IMR-90 (cell line): ENCODE data around the gene WBP1L. TPM values are rescaled to one million over a fixed set of nuclear protein-coding genes. Genes with fewer than 3 reads are reported as not detected.

Experiments used
- ATAC-seq: fragments of 200-7000 bp; cut with Tn5 transposase; 2 replicates; pipeline ENCODE4 v1.9.1; 2020; ENCODE audit warnings: low read depth, mild to moderate bottlenecking, moderate library complexity
- BruUV-seq: library from RNA; stranded (reverse); fragments of 400-500 nt; replicated peaks from 2 replicates; lab custom pipeline; 2021; lab: Mats Ljungman, UMichigan
- CTCF ChIA-PET: fragments of 300-600 bp; formaldehyde crosslinking; extraction: SDS; loops from one replicate; lab custom pipeline; 2021; ENCODE audit warnings: antibody characterized with exemption; lab: Yijun Ruan, JAX
- POLR2A ChIA-PET: fragments of 300-600 bp; sonication (Branson Sonifier 250); formaldehyde crosslinking; loops from one replicate; lab custom pipeline; 2022; ENCODE audit warnings: antibody characterized with exemption; ENCODE audit not compliant: unreplicated experiment; lab: Charles Lee
- DNase-seq: peaks from one replicate; pipeline ENCODE4 v3.0.0; 2013
- H2AFZ ChIP-seq: replicated peaks from 2 replicates; pipeline ENCODE3; 2013; ENCODE audit warnings: low read length, mild to moderate bottlenecking; ENCODE audit not compliant: poor library complexity
- H2AK5ac ChIP-seq: 2 replicates; pipeline ENCODE4 v1.6.1; 2013; ENCODE audit warnings: low read depth, low read length, inconsistent platforms
- H2AK9ac ChIP-seq: replicated peaks from 2 replicates; pipeline ENCODE3; 2013; ENCODE audit warnings: mild to moderate bottlenecking, low read depth, low read length, moderate library complexity; ENCODE audit not compliant: poor library complexity
- H2BK120ac ChIP-seq: 2 replicates; pipeline ENCODE4 v1.6.1; 2013; ENCODE audit warnings: low read depth, low read length, inconsistent platforms
- H2BK15ac ChIP-seq: 3 replicates; pipeline ENCODE4 v1.6.1; 2013; ENCODE audit warnings: low read depth, low read length, inconsistent platforms
- H2BK20ac ChIP-seq: 2 replicates; pipeline ENCODE4 v1.6.1; 2013; ENCODE audit warnings: low read depth, mild to moderate bottlenecking, inconsistent platforms, low read length, moderate library complexity
- H2BK5ac ChIP-seq: 2 replicates; pipeline ENCODE4 v1.6.1; 2013; ENCODE audit warnings: mild to moderate bottlenecking, low read depth, low read length, inconsistent platforms; ENCODE audit not compliant: poor library complexity, severe bottlenecking
- H3K14ac ChIP-seq: replicated peaks from 2 replicates; pipeline ENCODE4 v1.6.1; 2013; ENCODE audit warnings: low read depth, low read length, inconsistent platforms
- H3K18ac ChIP-seq: 2 replicates; pipeline ENCODE4 v1.6.1; 2013; ENCODE audit warnings: low read depth, low read length, control low read depth
- H3K23ac ChIP-seq: 2 replicates; pipeline ENCODE4 v1.6.1; 2013; ENCODE audit warnings: low read depth, low read length, inconsistent platforms
- H3K27ac ChIP-seq: 2 replicates; pipeline ENCODE4 v1.5.1; 2013; ENCODE audit warnings: mild to moderate bottlenecking, control low read depth, low read length; ENCODE audit not compliant: insufficient read depth
- H3K27me3 ChIP-seq: 2 replicates; pipeline ENCODE4 v1.6.1; 2013; ENCODE audit warnings: low read length; ENCODE audit not compliant: control insufficient read depth, insufficient read depth
- H3K36me3 ChIP-seq: 2 replicates; pipeline ENCODE4 v1.6.1; 2013; ENCODE audit warnings: low read length, mixed read lengths; ENCODE audit not compliant: control insufficient read depth, insufficient read depth
- H3K4ac ChIP-seq: 2 replicates; pipeline ENCODE4 v1.6.1; 2013; ENCODE audit warnings: low read depth, low read length, inconsistent platforms
- H3K4me1 ChIP-seq: 2 replicates; pipeline ENCODE4 v1.6.1; 2013; ENCODE audit warnings: low read length, mixed read lengths; ENCODE audit not compliant: control insufficient read depth, insufficient read depth
- H3K4me2 ChIP-seq: 2 replicates; pipeline ENCODE4 v1.6.1; 2013; ENCODE audit warnings: low read depth, mild to moderate bottlenecking, control low read depth, low read length, moderate library complexity
- H3K4me3 ChIP-seq: 2 replicates; pipeline ENCODE4 v1.5.1; 2013; ENCODE audit warnings: low read depth, mild to moderate bottlenecking, control low read depth, low read length, moderate library complexity; ENCODE audit not compliant: insufficient read depth
- H3K56ac ChIP-seq: 2 replicates; pipeline ENCODE4 v1.6.1; 2013; ENCODE audit warnings: low read length, inconsistent platforms; ENCODE audit not compliant: insufficient read depth; ENCODE audit errors: extremely low read depth
- H3K79me1 ChIP-seq, 2 experiments: 2 replicates each; pipeline ENCODE4 v1.6.1; 2013; ENCODE audit warnings: low read length in 2 of 2, inconsistent platforms in 1 of 2, low read depth in 1 of 2
- H3K9ac ChIP-seq: 2 replicates; pipeline ENCODE4 v1.6.1; 2013; ENCODE audit warnings: low read depth, low read length, control low read depth
- H3K9me1 ChIP-seq: 2 replicates; pipeline ENCODE4 v1.6.1; 2013; ENCODE audit warnings: low read length, inconsistent platforms; ENCODE audit not compliant: insufficient read depth
- H3K9me3 ChIP-seq: 2 replicates; pipeline ENCODE4 v1.6.1; 2013; ENCODE audit warnings: low read length; ENCODE audit not compliant: control insufficient read depth, insufficient read depth
- H4K20me1 ChIP-seq: 2 replicates; pipeline ENCODE4 v1.6.1; 2013; ENCODE audit warnings: low read length, inconsistent platforms; ENCODE audit not compliant: insufficient read depth
- H4K5ac ChIP-seq: 2 replicates; pipeline ENCODE4 v1.6.1; 2013; ENCODE audit warnings: mild to moderate bottlenecking, low read depth, low read length, control low read depth
- H4K8ac ChIP-seq, 2 experiments: 2 replicates each; pipeline ENCODE4 v1.6.1; 2013; ENCODE audit warnings: low read depth in 2 of 2, low read length in 2 of 2, control low read depth in 1 of 2, inconsistent platforms in 1 of 2
- H4K91ac ChIP-seq: 2 replicates; pipeline ENCODE4 v1.6.1; 2013; ENCODE audit warnings: low read depth, low read length, inconsistent platforms; ENCODE audit not compliant: insufficient read depth
- CEBPB ChIP-seq: IDR thresholded peaks from 2 replicates; pipeline ENCODE4 v1.6.1; 2012; ENCODE audit warnings: low read depth, low read length, improper control_type of control experiment
- FOS ChIP-seq: fragments of 150-350 bp; IDR thresholded peaks from 2 replicates; pipeline ENCODE4 v1.6.1; 2016; ENCODE audit warnings: low read depth, low read length
- MAZ ChIP-seq: IDR thresholded peaks from 2 replicates; pipeline ENCODE4 v1.6.1; 2012; ENCODE audit warnings: low read depth, mild to moderate bottlenecking, low read length, improper control_type of control experiment, moderate library complexity, borderline replicate concordance
- MXI1 ChIP-seq: IDR thresholded peaks from 2 replicates; pipeline ENCODE4 v1.6.1; 2012; ENCODE audit warnings: low read depth, mild to moderate bottlenecking, low read length, moderate library complexity, borderline replicate concordance
- NFE2L2 ChIP-seq: fragments of 150-350 bp; IDR thresholded peaks from 2 replicates; pipeline ENCODE4 v1.6.1; 2016; ENCODE audit warnings: low read depth, mild to moderate bottlenecking, low read length
- RAD21 ChIP-seq: IDR thresholded peaks from 2 replicates; pipeline ENCODE4 v1.6.1; 2012; ENCODE audit warnings: low read length, improper control_type of control experiment
- RFX5 ChIP-seq: IDR thresholded peaks from 2 replicates; pipeline ENCODE4 v1.8.0; 2012; ENCODE audit warnings: low read depth, mild to moderate bottlenecking, low read length, moderate library complexity
- USF2 ChIP-seq: fragments of 150-350 bp; IDR thresholded peaks from 2 replicates; pipeline ENCODE4 v1.6.1; 2017; ENCODE audit warnings: mild to moderate bottlenecking, antibody characterized with exemption, low read length, low read depth
- WGBS, 2 experiments: methylation state at CpG; one replicate each; pipeline versions ENCODE4 v1.1.5 to v1.1.7; 2013; ENCODE audit warnings: missing lambda C conversion rate in 2 of 2; ENCODE audit not compliant: insufficient read length in 1 of 2; ENCODE audit errors: extremely low coverage in 2 of 2; 5-methylcytosine and 5-hydroxymethylcytosine counted together
- dilution Hi-C: fragments of 300-500 bp; cut with HindIII; formaldehyde crosslinking; loops from one replicate; pipeline ENCODE4 v1.14.3; 2018; ENCODE audit warnings: low sequenced_read_pairs; ENCODE audit not compliant: unreplicated experiment
- in situ Hi-C: fragments of 300-500 bp; cut with MboI; formaldehyde crosslinking; loops from 3 replicates; pipeline ENCODE4 v1.14.3; 2019; ENCODE audit warnings: low sequenced_read_pairs, inconsistent platforms, mixed read lengths
- intact Hi-C: fragments of 100-400 bp; cut with micrococcal nuclease; formaldehyde crosslinking; loops from 2 replicates; pipeline ENCODE4 v1.10.0; 2022
- polyA plus RNA-seq, 3 experiments: library from polyadenylated mRNA; depleted of rRNA; stranded (reverse); fragments of >200 nt; gene quantifications; 2 replicates each; pipeline ENCODE4 v1.2.3, GENCODE V29; 2012; ENCODE audit warnings: low replicate concordance in 1 of 3
- total RNA-seq: library from RNA; depleted of rRNA; stranded (reverse); fragments of >200 nt; gene quantifications from 2 replicates; pipeline ENCODE4 v1.2.3, GENCODE V29; 2012

The WBP1L gene
- total and polyA plus RNA-seq, 2 of the 4 experiments (the other 2 are of a cell fraction), result 20.7 to 31.0 TPM

GRCh38 chr10:102856758-102857424 lies 113.1 kb downstream of the WBP1L start:
- CTCF ChIA-PET, result no interaction called here

More at GRCh38 chr10:102856758-102857424, 113.1 kb downstream of the WBP1L start:
- POLR2A ChIA-PET, result no interaction called here
- H2AFZ ChIP-seq, result no peak overlapping the region
- WGBS, 2 experiments, result no CpG with 5 or more reads among the region's 3 CpGs
- H4K8ac ChIP-seq, result no peak overlapping the region; a peak in 1 of 4 replicates
- H2AK9ac ChIP-seq, result no peak overlapping the region
- dilution Hi-C loops (no loop called here), in situ Hi-C loops (no loop called here), intact Hi-C loops (no loop called here)
- H3K9me3 ChIP-seq, result no peaks in the 10 kb centered on the region
- peaks cover 11 to 29% of the 10 kb centered on the region in 2 experiments; a peak in 3 of 4 replicates for H3K79me1 ChIP-seq
- H4K20me1 ChIP-seq, result no peaks in the 10 kb centered on the region; the same call in none of the 2 replicates
- no peak overlapping the region for H3K56ac ChIP-seq
- H3K4me3 ChIP-seq, result no peak overlapping the region
- peak overlapping the region; percentile 9; the same call in 1 of the 2 replicates for H3K14ac ChIP-seq
- no peak overlapping the region for H3K18ac ChIP-seq
- no peak overlapping the region for H4K91ac ChIP-seq
- H3K4me2 ChIP-seq, result no peak overlapping the region
- DNase-seq, result no peak
- H2AK5ac ChIP-seq, result no peak overlapping the region
- no peak overlapping the region for H3K23ac ChIP-seq
- no peak overlapping the region for H2BK5ac ChIP-seq
- no peaks in the 10 kb centered on the region for H3K4me1 ChIP-seq
- peaks cover 3% of the 10 kb centered on the region; the same call in 1 of the 2 replicates for H3K36me3 ChIP-seq
- no peak overlapping the region for H3K9ac ChIP-seq
- H3K27ac ChIP-seq, result no peak overlapping the region
- no peak overlapping the region for H4K5ac ChIP-seq
- no peak for ATAC-seq
- peak overlapping the region; percentile 4; the same call in 1 of the 3 replicates for H2BK15ac ChIP-seq
- H2BK20ac ChIP-seq, result peak overlapping the region; percentile 21; the same call in 1 of the 2 replicates
- H3K9me1 ChIP-seq, result peaks cover 2% of the 10 kb centered on the region; the same call in 1 of the 2 replicates
- no peak overlapping the region for H3K4ac ChIP-seq
- TF ChIP-seq MXI1, result no peak
- TF ChIP-seq CEBPB, result no peak
- TF ChIP-seq NFE2L2, result no peak
- no peak for TF ChIP-seq MAZ
- TF ChIP-seq RAD21, result no peak
- no peak for TF ChIP-seq FOS
- TF ChIP-seq RFX5, result no peak
- no peak for TF ChIP-seq USF2
- no TSS peak for BruUV-seq
- H3K27me3 ChIP-seq, result no peaks in the 10 kb centered on the region
- no peak overlapping the region; the same call in 1 of the 2 replicates for H2BK120ac ChIP-seq
